OCI-LY7 (cell line): ENCODE results near the gene WDR37.

Source experiments
- EZH2phosphoT487 ChIP-seq: fragments of 200-600 bp; sonication (generic); IDR thresholded peaks from 2 replicates; pipeline ENCODE4 v1.6.1; 2018; ENCODE audit warnings: low read depth, borderline replicate concordance, mild to moderate bottlenecking, mixed run types, antibody characterized with exemption, low read length, moderate library complexity, mixed read lengths
- TF ChIP-seq, protein P1 (sequence below): fragments of 200-600 bp; sonication (generic); conservative IDR thresholded peaks from 2 replicates; pipeline ENCODE4 v1.5.1; 2014; ENCODE audit warnings: mild to moderate bottlenecking, antibody characterized with exemption, low read length, moderate library complexity, mixed read lengths

DNA sequence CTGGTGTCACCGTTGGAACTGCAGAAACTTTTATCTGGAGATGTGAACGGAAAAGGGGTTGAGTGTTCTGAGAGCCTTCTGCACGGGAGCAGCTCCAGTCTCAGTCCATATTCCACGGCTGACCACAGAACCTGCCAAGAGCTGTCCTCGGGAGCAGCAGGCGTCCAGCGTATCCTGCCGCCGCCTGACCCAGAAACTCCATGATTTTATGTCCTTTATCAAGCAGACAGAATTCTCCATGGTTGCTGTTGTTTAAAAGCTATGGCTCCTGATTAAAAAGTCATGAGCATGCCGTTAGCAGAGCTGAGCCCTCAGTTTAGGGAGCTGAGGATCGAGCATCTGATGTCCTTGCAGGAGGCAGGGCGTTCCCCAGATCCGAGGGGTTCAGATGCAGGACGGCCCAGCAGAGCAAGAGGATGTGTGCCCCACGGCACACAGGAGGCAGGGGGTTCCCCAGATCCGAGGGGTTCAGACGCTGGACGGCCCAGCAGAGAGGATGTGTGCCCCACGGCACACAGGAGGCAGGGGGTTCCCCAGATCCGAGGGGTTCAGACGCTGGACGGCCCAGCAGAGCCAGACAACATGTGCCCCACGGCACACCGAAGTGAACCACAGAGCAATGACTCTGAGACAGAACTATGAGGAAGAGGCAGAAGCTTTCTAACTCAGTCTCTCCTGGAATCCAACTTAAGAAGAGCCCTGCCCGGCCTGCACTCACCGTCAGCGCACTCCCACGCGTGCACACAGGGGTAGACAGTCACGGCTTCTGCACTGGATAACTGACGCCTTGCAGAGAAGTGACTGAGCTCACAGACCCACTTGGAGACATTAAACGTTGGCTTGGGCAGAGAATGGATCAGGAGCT, 96.4 kb downstream of the WDR37 start:
- TF ChIP-seq, protein P1, sequence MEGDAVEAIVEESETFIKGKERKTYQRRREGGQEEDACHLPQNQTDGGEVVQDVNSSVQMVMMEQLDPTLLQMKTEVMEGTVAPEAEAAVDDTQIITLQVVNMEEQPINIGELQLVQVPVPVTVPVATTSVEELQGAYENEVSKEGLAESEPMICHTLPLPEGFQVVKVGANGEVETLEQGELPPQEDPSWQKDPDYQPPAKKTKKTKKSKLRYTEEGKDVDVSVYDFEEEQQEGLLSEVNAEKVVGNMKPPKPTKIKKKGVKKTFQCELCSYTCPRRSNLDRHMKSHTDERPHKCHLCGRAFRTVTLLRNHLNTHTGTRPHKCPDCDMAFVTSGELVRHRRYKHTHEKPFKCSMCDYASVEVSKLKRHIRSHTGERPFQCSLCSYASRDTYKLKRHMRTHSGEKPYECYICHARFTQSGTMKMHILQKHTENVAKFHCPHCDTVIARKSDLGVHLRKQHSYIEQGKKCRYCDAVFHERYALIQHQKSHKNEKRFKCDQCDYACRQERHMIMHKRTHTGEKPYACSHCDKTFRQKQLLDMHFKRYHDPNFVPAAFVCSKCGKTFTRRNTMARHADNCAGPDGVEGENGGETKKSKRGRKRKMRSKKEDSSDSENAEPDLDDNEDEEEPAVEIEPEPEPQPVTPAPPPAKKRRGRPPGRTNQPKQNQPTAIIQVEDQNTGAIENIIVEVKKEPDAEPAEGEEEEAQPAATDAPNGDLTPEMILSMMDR, result no peak
- TF ChIP-seq EZH2phosphoT487, result no peak
